K562 (cell line): ENCODE measurements around the gene STYXL1. TPM values are rescaled to one million over a fixed set of nuclear protein-coding genes. Genes with fewer than 3 reads are reported as not detected.

Source experiments
- BCLAF1 ChIP-seq, 2 experiments: fragments of 450-650 bp in 1 of 2; IDR thresholded peaks; 2 replicates each; pipeline ENCODE4 v1.6.1; 2011 to 2017; ENCODE audit warnings: low read depth in 2 of 2, antibody characterized with exemption in 1 of 2, borderline replicate concordance in 1 of 2, low read length in 1 of 2, mild to moderate bottlenecking in 1 of 2, mixed read lengths in 1 of 2; ENCODE audit not compliant: control insufficient read depth in 1 of 2
- CBFB ChIP-seq: sonication (generic); formaldehyde crosslinking; IDR thresholded peaks from 2 replicates; pipeline ENCODE4 v1.4.0; 2020; ENCODE audit warnings: mild to moderate bottlenecking, missing genetic modification reagents
- GMEB1 ChIP-seq: fragments of 250-450 bp; sonication (Bioruptor Pico); IDR thresholded peaks from 2 replicates; pipeline ENCODE4 v1.4.0; 2020; ENCODE audit warnings: mild to moderate bottlenecking
- HDAC1 ChIP-seq, 2 experiments: fragments of 450-650 bp; IDR thresholded peaks; 2 replicates each; pipeline ENCODE4 v1.6.1; 2016 to 2017; ENCODE audit warnings: inconsistent platforms in 1 of 2, mild to moderate bottlenecking in 1 of 2, moderate library complexity in 1 of 2
- IRF2 ChIP-seq: sonication (generic); formaldehyde crosslinking; IDR thresholded peaks from 2 replicates; pipeline ENCODE4 v1.8.1; 2022; ENCODE audit warnings: mild to moderate bottlenecking, missing genetic modification reagents
- KDM5B ChIP-seq: fragments of 200-600 bp; sonication (generic); IDR thresholded peaks from 2 replicates; pipeline ENCODE4 v1.6.1; 2012; ENCODE audit warnings: low read depth, mild to moderate bottlenecking, moderate library complexity, low read length, control low read depth, inconsistent platforms; ENCODE audit not compliant: insufficient replicate concordance
- NONO ChIP-seq, 2 experiments: fragments of 200-400 bp in 1 of 2; fragments of 450-650 bp in 1 of 2; formaldehyde crosslinking in 1 of 2; IDR thresholded peaks; 2 replicates each; pipeline ENCODE4 v1.6.1; 2017; ENCODE audit warnings: low read depth in 2 of 2, mild to moderate bottlenecking in 2 of 2, moderate library complexity in 2 of 2, low read length in 1 of 2
- PCBP1 ChIP-seq: fragments of 200-400 bp; formaldehyde crosslinking; IDR thresholded peaks from 2 replicates; pipeline ENCODE4 v1.6.1; 2018; ENCODE audit warnings: mild to moderate bottlenecking, low read depth, low read length; ENCODE audit not compliant: poor library complexity, severe bottlenecking
- PRPF4 ChIP-seq: fragments of 200-400 bp; formaldehyde crosslinking; IDR thresholded peaks from one replicate; pipeline ENCODE4 v1.6.1; 2017; ENCODE audit warnings: low read length, low read depth, mild to moderate bottlenecking; ENCODE audit not compliant: insufficient read depth, poor library complexity, severe bottlenecking
- RAD21 ChIP-seq, 2 experiments: fragments of 250-450 bp in 1 of 2; fragments of 450-650 bp in 1 of 2; sonication (Bioruptor Pico) in 1 of 2; formaldehyde crosslinking in 1 of 2; IDR thresholded peaks in 1 of 2; conservative IDR thresholded peaks in 1 of 2; 2 replicates each; pipeline versions ENCODE4 v1.4.0 to v1.8.0; 2020 to 2022; ENCODE audit warnings: mild to moderate bottlenecking in 2 of 2, moderate library complexity in 1 of 2
- SP1 ChIP-seq: sonication (generic); formaldehyde crosslinking; IDR thresholded peaks from 2 replicates; pipeline ENCODE4 v1.8.1; 2022; ENCODE audit warnings: mild to moderate bottlenecking, missing genetic modification reagents
- ZNF232 ChIP-seq: sonication (generic); formaldehyde crosslinking; IDR thresholded peaks from 2 replicates; pipeline ENCODE4 v1.8.0; 2022; ENCODE audit warnings: mild to moderate bottlenecking, missing genetic modification reagents
- ZNF511 ChIP-seq: sonication (generic); formaldehyde crosslinking; IDR thresholded peaks from 2 replicates; pipeline ENCODE4 v1.8.0; 2022; ENCODE audit warnings: mild to moderate bottlenecking, missing genetic modification reagents
- ZNF644 ChIP-seq: fragments of 200-800 bp; sonication (Bioruptor generic); IDR thresholded peaks from 2 replicates; pipeline ENCODE4 v1.6.1; 2016; ENCODE audit warnings: low read depth, missing genetic modification characterization, missing compliant biosample characterization
- polyA plus RNA-seq, 8 experiments: library from polyadenylated mRNA; depleted of rRNA in 4 of 8; stranded (reverse) in 5 of 8; unstranded in 3 of 8; fragments of >200 nt; fragmentation: Nextera tagmentation in 2 of 8; fragmentation: Illumina TruSeq in 1 of 8; extraction: Ambion mirVana in 2 of 8; extraction: Trizol in 1 of 8; gene quantifications; 2 replicates each; pipeline versions ENCODE4 v1.2.1 to v1.2.3, GENCODE V29; 2011 to 2014; ENCODE audit warnings: inconsistent platforms in 1 of 8, missing spikeins in 1 of 8
- total RNA-seq, 7 experiments: library from RNA; depleted of rRNA in 6 of 7; stranded (reverse); fragments of >200 nt in 6 of 7; fragmentation: Illumina TruSeq in 2 of 7; extraction: Trizol in 2 of 7; gene quantifications; 2 replicates each; pipeline versions ENCODE4 v1.2.1 to v1.2.3, GENCODE V29; 2011 to 2021; ENCODE audit warnings: low replicate concordance in 1 of 7
- TF ChIP-seq, protein P1 (sequence below): IDR thresholded peaks from 2 replicates; pipeline ENCODE4 v1.6.1; 2011; ENCODE audit warnings: borderline replicate concordance, low read depth, mild to moderate bottlenecking, moderate library complexity, low read length; ENCODE audit not compliant: insufficient read depth, poor library complexity, severe bottlenecking
- TF ChIP-seq, protein P2 (sequence below): fragments of 450-650 bp; formaldehyde crosslinking; IDR thresholded peaks from 2 replicates; pipeline ENCODE4 v1.4.0; 2020; ENCODE audit warnings: mild to moderate bottlenecking

STYXL1 gene
- total and polyA plus RNA-seq, 9 of the 15 experiments (the other 6 are each of a cell fraction or from before 2014, with no cell fraction given): 36.5 to 97.2 (median 49.9) TPM

DNA sequence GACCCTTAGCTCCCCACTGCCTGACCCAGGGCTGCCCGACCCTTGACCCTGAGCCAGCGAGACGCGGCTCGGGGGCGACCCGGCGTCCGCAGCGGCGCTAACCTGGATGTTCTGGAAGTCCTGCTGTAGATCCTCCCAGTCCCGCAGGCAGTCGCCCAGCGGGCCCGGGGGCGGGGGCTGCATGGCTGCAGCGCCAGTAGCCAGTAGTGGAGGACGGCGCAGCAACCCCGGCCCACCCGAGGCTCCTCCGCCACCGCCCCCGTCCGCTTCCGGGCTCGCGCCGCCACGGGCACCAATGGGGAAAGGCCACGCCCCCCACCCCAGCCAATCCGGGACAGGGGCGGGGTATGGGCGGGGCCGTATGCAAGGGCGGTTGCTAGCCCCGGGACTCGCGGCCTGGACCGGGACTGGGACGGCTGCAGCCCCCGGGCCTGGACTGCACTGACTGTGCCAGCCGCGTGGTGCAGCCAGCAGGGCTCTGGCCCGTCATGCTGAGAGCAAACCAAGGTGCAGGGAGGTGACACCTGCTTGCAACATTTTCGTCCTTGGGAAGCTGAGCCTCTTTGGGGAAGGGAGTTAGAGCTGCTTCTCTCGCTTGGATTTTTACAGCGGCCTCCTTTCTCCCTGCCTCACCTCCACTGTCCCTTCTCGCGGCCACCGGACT lies 53.3 kb downstream of the STYXL1 start, which contains the start of gene TMEM120A (continued):
- TF ChIP-seq CBFB (CRISPR knock-in tag) (0 out of 2 replicates have a peak, but pooled peaks have one; percentile 55), KDM5B (peak; percentile 85), IRF2 (CRISPR knock-in tag) (no peak), ZNF511 (no peak; the same call in none of the 2 replicates), RAD21 (CRISPR knock-in tag; conservative IDR thresholded peaks at IDR 0.05 in 1 of 2, IDR thresholded peaks at IDR 0.05 in 1 of 2) (0 out of 4 replicates have a peak, but pooled peaks of 1 of the 2 experiments have one; percentile 1), ZNF232 (no peak), ZNF644 (tag) (no peak), HDAC1 (IDR thresholded peaks at IDR 0.05) (peak in 1 of 2 experiments; percentile 85; a peak in 2 of 4 replicates), PCBP1 (peak; percentile 81), BCLAF1 (IDR thresholded peaks at IDR 0.05; ENCODE audit: borderline replicate concordance in 1 of 2, control insufficient read depth in 1 of 2, low read depth in 2 of 2, low read length in 1 of 2) (no peak), SP1 (CRISPR knock-in tag) (peak; percentile 97), GMEB1 (CRISPR knock-in tag) (no peak), PRPF4 (no peak), NONO (IDR thresholded peaks at IDR 0.05; ENCODE audit: low read depth in 2 of 2, low read length in 1 of 2) (peak in 1 of 2 experiments; percentile 49; a peak in 1 of 4 replicates)
- TF ChIP-seq, protein P1, sequence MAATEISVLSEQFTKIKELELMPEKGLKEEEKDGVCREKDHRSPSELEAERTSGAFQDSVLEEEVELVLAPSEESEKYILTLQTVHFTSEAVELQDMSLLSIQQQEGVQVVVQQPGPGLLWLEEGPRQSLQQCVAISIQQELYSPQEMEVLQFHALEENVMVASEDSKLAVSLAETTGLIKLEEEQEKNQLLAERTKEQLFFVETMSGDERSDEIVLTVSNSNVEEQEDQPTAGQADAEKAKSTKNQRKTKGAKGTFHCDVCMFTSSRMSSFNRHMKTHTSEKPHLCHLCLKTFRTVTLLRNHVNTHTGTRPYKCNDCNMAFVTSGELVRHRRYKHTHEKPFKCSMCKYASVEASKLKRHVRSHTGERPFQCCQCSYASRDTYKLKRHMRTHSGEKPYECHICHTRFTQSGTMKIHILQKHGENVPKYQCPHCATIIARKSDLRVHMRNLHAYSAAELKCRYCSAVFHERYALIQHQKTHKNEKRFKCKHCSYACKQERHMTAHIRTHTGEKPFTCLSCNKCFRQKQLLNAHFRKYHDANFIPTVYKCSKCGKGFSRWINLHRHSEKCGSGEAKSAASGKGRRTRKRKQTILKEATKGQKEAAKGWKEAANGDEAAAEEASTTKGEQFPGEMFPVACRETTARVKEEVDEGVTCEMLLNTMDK: peak; percentile 48
- TF ChIP-seq, protein P2, sequence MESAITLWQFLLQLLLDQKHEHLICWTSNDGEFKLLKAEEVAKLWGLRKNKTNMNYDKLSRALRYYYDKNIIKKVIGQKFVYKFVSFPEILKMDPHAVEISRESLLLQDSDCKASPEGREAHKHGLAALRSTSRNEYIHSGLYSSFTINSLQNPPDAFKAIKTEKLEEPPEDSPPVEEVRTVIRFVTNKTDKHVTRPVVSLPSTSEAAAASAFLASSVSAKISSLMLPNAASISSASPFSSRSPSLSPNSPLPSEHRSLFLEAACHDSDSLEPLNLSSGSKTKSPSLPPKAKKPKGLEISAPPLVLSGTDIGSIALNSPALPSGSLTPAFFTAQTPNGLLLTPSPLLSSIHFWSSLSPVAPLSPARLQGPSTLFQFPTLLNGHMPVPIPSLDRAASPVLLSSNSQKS: no peak
